Upper lobe of left lung (tissue), 6 donors: ENCODE data around the gene SF3B6. TPM values are rescaled to one million over a fixed set of nuclear protein-coding genes. Genes with fewer than 3 reads are reported as not detected.

Source experiments
- ATAC-seq, 2 donors: fragments of 200-7000 bp; cut with Tn5 transposase; one replicate each; pipeline ENCODE4 v1.9.1; 2022; ENCODE audit warnings: mild to moderate bottlenecking in 2 of 2, moderate library complexity in 2 of 2; ENCODE audit not compliant: low FRiP score in 2 of 2
- DNase-seq, 2 donors: peaks; one replicate each; pipeline ENCODE4 v3.0.0-alpha.2; 2019 to 2020
- H3K27ac ChIP-seq, 4 donors: fragments of 200-600 bp; sonication (generic); one replicate each; pipeline ENCODE4 v1.5.1; 2016 to 2019
- H3K27me3 ChIP-seq, 4 donors: fragments of 200-600 bp; sonication (generic); one replicate each; pipeline ENCODE4 v1.5.1; 2017 to 2019
- H3K36me3 ChIP-seq, 4 donors: fragments of 200-600 bp; sonication (generic); one replicate each; pipeline ENCODE4 v1.5.1; 2016 to 2019
- H3K4me1 ChIP-seq, 4 donors: fragments of 200-600 bp; sonication (generic); one replicate each; pipeline ENCODE4 v1.5.1; 2018 to 2019
- H3K4me3 ChIP-seq, 4 donors: fragments of 200-600 bp; sonication (generic); one replicate each; pipeline ENCODE4 v1.5.1; 2017 to 2019; ENCODE audit warnings: mild to moderate bottlenecking in 2 of 4, moderate library complexity in 1 of 4
- H3K9me3 ChIP-seq, 4 donors: fragments of 200-600 bp; sonication (generic); one replicate each; pipeline ENCODE4 v1.5.1; 2018 to 2019
- CTCF ChIP-seq, 6 experiments: fragments of 450-650 bp in 4 of 6; fragments of 200-600 bp in 2 of 6; sonication (generic) in 2 of 6; IDR thresholded peaks; one replicate each; pipeline ENCODE4 v1.5.1; 2016 to 2019; ENCODE audit warnings: antibody characterized with exemption in 6 of 6
- EP300 ChIP-seq, 4 donors: sonication (generic); formaldehyde crosslinking; IDR thresholded peaks; one replicate each; pipeline ENCODE4 v1.5.1; 2017; ENCODE audit warnings: antibody characterized with exemption in 4 of 4, control low read depth in 2 of 4
- POLR2A ChIP-seq, 4 donors: fragments of 450-650 bp; IDR thresholded peaks; one replicate each; pipeline ENCODE4 v1.5.1; 2016 to 2017; ENCODE audit warnings: antibody characterized with exemption in 4 of 4, mild to moderate bottlenecking in 2 of 4
- POLR2AphosphoS5 ChIP-seq, 2 donors: sonication (generic); formaldehyde crosslinking; IDR thresholded peaks; one replicate each; pipeline ENCODE4 v1.5.1; 2017; ENCODE audit warnings: antibody characterized with exemption in 2 of 2
- WGBS, 2 donors: methylation state at CpG; one replicate each; pipeline ENCODE4 v1.1.5; 2017 to 2018; 5-methylcytosine and 5-hydroxymethylcytosine counted together
- total RNA-seq, 6 donors: library from RNA; depleted of rRNA in 4 of 6; stranded (reverse); fragments of >200 nt in 4 of 6; gene quantifications; one replicate each; pipeline versions ENCODE4 v1.1.0 to v1.2.1, GENCODE V29; 2016 to 2021
- donor health status: DM: no; HTN: no; CAD: no; lungs with moderate emphysema.
- donor health status: DM: no; HTN: yes; CAD: no; lungs with severe emphysema.

Gene SF3B6
- total RNA-seq, 6 donors from 2014 or later = 38.8 to 93.7 (median 64.7) TPM

- Histone ChIP-seq H3K36me3 (no peaks in the 10 kb centered on the region), H3K4me1 (peaks cover 10 to 15% (median 12%) of the 10 kb centered on the region in 4 donors), H3K9me3 (no peaks in the 10 kb centered on the region), H3K27me3 (no peaks in the 10 kb centered on the region), H3K27ac (peak overlapping the region; percentile 89 to 94 (median 90)), H3K4me3 (peak overlapping the region; percentile 53 to 80 (median 69))
- no peak for DNase-seq
- TF ChIP-seq EP300 (IDR thresholded peaks at IDR 0.05) (no peak), POLR2AphosphoS5 (IDR thresholded peaks at IDR 0.05) (no peak)
- ATAC-seq = no peak
- WGBS, 2 donors = 9 to 14% methylated on average over 10 to 15 of the region's 15 CpGs
These were observed 46.5 kb upstream of the SF3B6 start for GRCh38 chr2:24122366-24123194.

- H3K27me3 ChIP-seq = no peaks in the 10 kb centered on the region
- H3K4me1 ChIP-seq = peaks cover 10 to 15% (median 12%) of the 10 kb centered on the region in 4 donors
- no peaks in the 10 kb centered on the region for H3K36me3 ChIP-seq
- 62 to 79% methylated on average over 4 of the region's 4 CpGs for WGBS, 2 donors
- DNase-seq (no peak), ATAC-seq (no peak)
- no peaks in the 10 kb centered on the region for H3K9me3 ChIP-seq
- TF ChIP-seq POLR2AphosphoS5 (IDR thresholded peaks at IDR 0.05) (no peak), EP300 (IDR thresholded peaks at IDR 0.05) (no peak), CTCF (IDR thresholded peaks at IDR 0.05) (no peak), POLR2A (IDR thresholded peaks at IDR 0.05) (no peak)
- H3K27ac ChIP-seq = no peak overlapping the region
- no peak overlapping the region for H3K4me3 ChIP-seq
These were observed 45.3 kb upstream of the SF3B6 start for GRCh38 chr2:24121469-24121868.

GRCh38 chr2:24121066-24121465, 44.9 kb upstream of the SF3B6 start:
- ATAC-seq (no peak), DNase-seq (no peak)
- Histone ChIP-seq H3K4me3 (no peak overlapping the region), H3K4me1 (peaks cover 10 to 15% (median 12%) of the 10 kb centered on the region in 4 donors), H3K36me3 (no peaks in the 10 kb centered on the region), H3K27me3 (no peaks in the 10 kb centered on the region), H3K27ac (no peak overlapping the region), H3K9me3 (no peaks in the 10 kb centered on the region)
- TF ChIP-seq POLR2A (IDR thresholded peaks at IDR 0.05) (no peak), CTCF (IDR thresholded peaks at IDR 0.05) (no peak), EP300 (IDR thresholded peaks at IDR 0.05) (no peak)
- WGBS, 2 donors = 80 to 88% methylated on average over 5 of the region's 5 CpGs

GRCh38 chr2:24117902-24118301, 41.8 kb upstream of the SF3B6 start:
- WGBS, 2 donors = 77 to 83% methylated on average over 1 of the region's 1 CpG
- H3K27me3 ChIP-seq = no peaks in the 10 kb centered on the region
- H3K4me3 ChIP-seq = no peak overlapping the region
- DNase-seq (no peak), ATAC-seq (no peak)
- peaks cover 0 to 5% (median 0%) of the 10 kb centered on the region in 4 donors for H3K9me3 ChIP-seq
- H3K27ac ChIP-seq = no peak overlapping the region
- peaks cover 5 to 10% (median 5%) of the 10 kb centered on the region in 4 donors for H3K4me1 ChIP-seq
- TF ChIP-seq POLR2AphosphoS5 (IDR thresholded peaks at IDR 0.05) = no peak
- TF ChIP-seq EP300 (IDR thresholded peaks at IDR 0.05) = no peak
- no peak for TF ChIP-seq POLR2A (IDR thresholded peaks at IDR 0.05)
- TF ChIP-seq CTCF (IDR thresholded peaks at IDR 0.05) = no peak
- H3K36me3 ChIP-seq = no peaks in the 10 kb centered on the region

GRCh38 chr2:24115057-24115456, 38.9 kb upstream of the SF3B6 start:
- H3K27ac ChIP-seq = no peak overlapping the region
- peaks cover 0 to 3% (median 0%) of the 10 kb centered on the region in 4 donors for H3K4me1 ChIP-seq
- H3K4me3 ChIP-seq = no peak overlapping the region
- DNase-seq (no peak), ATAC-seq (no peak)
- peaks cover 0 to 5% (median 0%) of the 10 kb centered on the region in 4 donors for H3K9me3 ChIP-seq
- WGBS, 2 donors = 36 to 41% methylated on average over 2 of the region's 2 CpGs
- H3K36me3 ChIP-seq = no peaks in the 10 kb centered on the region
- H3K27me3 ChIP-seq = no peaks in the 10 kb centered on the region
- TF ChIP-seq POLR2A (IDR thresholded peaks at IDR 0.05) = no peak
- no peak for TF ChIP-seq EP300 (IDR thresholded peaks at IDR 0.05)
- TF ChIP-seq CTCF (IDR thresholded peaks at IDR 0.05) = no peak
- TF ChIP-seq POLR2AphosphoS5 (IDR thresholded peaks at IDR 0.05) = no peak
